Mucosa of rectum (tissue), 2 donors: ENCODE data around the gene PTPRK.

Source experiments
- H3K27ac ChIP-seq, 2 donors: one replicate each; pipeline ENCODE4 v1.7.0; 2013; ENCODE audit warnings: inconsistent platforms in 2 of 2, low read depth in 2 of 2, low read length in 2 of 2
- H3K27me3 ChIP-seq, 2 donors: one replicate each; pipeline ENCODE4 v1.7.0; 2013; ENCODE audit warnings: low read length in 2 of 2; ENCODE audit not compliant: control insufficient read depth in 2 of 2, insufficient read depth in 2 of 2
- H3K36me3 ChIP-seq, 2 donors: one replicate each; pipeline ENCODE4 v1.7.0; 2013; ENCODE audit warnings: low read length in 2 of 2; ENCODE audit not compliant: control insufficient read depth in 2 of 2, insufficient read depth in 2 of 2
- H3K4me1 ChIP-seq, 2 donors: one replicate each; pipeline ENCODE4 v1.7.0; 2013; ENCODE audit warnings: low read length in 2 of 2, mild to moderate bottlenecking in 1 of 2; ENCODE audit not compliant: control insufficient read depth in 2 of 2, insufficient read depth in 2 of 2
- H3K4me3 ChIP-seq, 2 donors: one replicate each; pipeline ENCODE4 v1.7.0; 2013; ENCODE audit warnings: low read length in 2 of 2
- H3K9ac ChIP-seq, 2 donors: one replicate each; pipeline ENCODE4 v1.7.0; 2013; ENCODE audit warnings: low read length in 2 of 2, low read depth in 1 of 2, mild to moderate bottlenecking in 1 of 2
- H3K9me3 ChIP-seq, 2 donors: one replicate each; pipeline ENCODE4 v1.7.0; 2013; ENCODE audit warnings: low read length in 2 of 2; ENCODE audit not compliant: control insufficient read depth in 2 of 2
- donor health status: healthy.
- donor health status: Normal muscosa, but diverticular disease.

Gene PTPRK

GRCh38 chr6:128520436-128521281, at the start of gene PTPRK:
Gene PTPRK (minus strand): TSS chr6:128520599. CDS start chr6:128520358, 241 bp downstream.
- peaks cover 6 to 23% of the 10 kb centered on the region in 2 donors for H3K4me1 ChIP-seq
- H3K36me3 ChIP-seq, result no peaks in the 10 kb centered on the region
- H3K27ac ChIP-seq, result peak within 1 kb of the TSS; percentile 95 to 96
- H3K4me3 ChIP-seq, result peak within 1 kb of the TSS; percentile 92 to 97
- H3K27me3 ChIP-seq, result no peaks in the 10 kb centered on the region
- no peaks in the 10 kb centered on the region for H3K9me3 ChIP-seq
- peak within 1 kb of the TSS; percentile 92 to 99 for H3K9ac ChIP-seq

GRCh38 chr6:128567029-128567428, 46.6 kb upstream of the PTPRK start:
- Histone ChIP-seq H3K9me3 (no peaks in the 10 kb centered on the region), H3K9ac (no peak overlapping the region), H3K27me3 (no peaks in the 10 kb centered on the region), H3K36me3 (no peaks in the 10 kb centered on the region), H3K27ac (no peak overlapping the region), H3K4me3 (no peak overlapping the region), H3K4me1 (peaks cover 0 to 3% of the 10 kb centered on the region in 2 donors)

- Histone ChIP-seq H3K9me3 (no peaks in the 10 kb centered on the region), H3K9ac (no peak overlapping the region), H3K36me3 (no peaks in the 10 kb centered on the region), H3K4me1 (no peaks in the 10 kb centered on the region), H3K27me3 (no peaks in the 10 kb centered on the region), H3K27ac (no peak overlapping the region), H3K4me3 (no peak overlapping the region)
These were observed 40.6 kb upstream of the PTPRK start for GRCh38 chr6:128560966-128561365.

GRCh38 chr6:128558924-128559323, 38.5 kb upstream of the PTPRK start:
- Histone ChIP-seq H3K36me3 (no peaks in the 10 kb centered on the region), H3K9me3 (no peaks in the 10 kb centered on the region), H3K27ac (no peak overlapping the region), H3K4me3 (no peak overlapping the region), H3K27me3 (no peaks in the 10 kb centered on the region), H3K4me1 (no peaks in the 10 kb centered on the region), H3K9ac (no peak overlapping the region)

GRCh38 chr6:128558021-128558420, 37.6 kb upstream of the PTPRK start:
- Histone ChIP-seq H3K27ac (no peak overlapping the region), H3K9ac (no peak overlapping the region), H3K4me3 (no peak overlapping the region), H3K36me3 (no peaks in the 10 kb centered on the region), H3K9me3 (no peaks in the 10 kb centered on the region), H3K4me1 (no peaks in the 10 kb centered on the region), H3K27me3 (no peaks in the 10 kb centered on the region)

- Histone ChIP-seq H3K27me3 (no peaks in the 10 kb centered on the region), H3K36me3 (no peaks in the 10 kb centered on the region), H3K9ac (no peak overlapping the region), H3K4me3 (no peak overlapping the region), H3K9me3 (no peaks in the 10 kb centered on the region), H3K27ac (no peak overlapping the region), H3K4me1 (no peaks in the 10 kb centered on the region)
These were observed 36.7 kb upstream of the PTPRK start for GRCh38 chr6:128557081-128557480.

- no peak overlapping the region for H3K27ac ChIP-seq
- no peaks in the 10 kb centered on the region for H3K27me3 ChIP-seq
- no peaks in the 10 kb centered on the region for H3K4me1 ChIP-seq
- no peaks in the 10 kb centered on the region for H3K36me3 ChIP-seq
- no peak overlapping the region for H3K4me3 ChIP-seq
- H3K9me3 ChIP-seq, result no peaks in the 10 kb centered on the region
- no peak overlapping the region for H3K9ac ChIP-seq
These were observed 33.9 kb upstream of the PTPRK start for GRCh38 chr6:128554302-128554701.

GRCh38 chr6:128541261-128541660, 20.9 kb upstream of the PTPRK start:
- Histone ChIP-seq H3K27ac (no peak overlapping the region), H3K36me3 (no peaks in the 10 kb centered on the region), H3K9ac (no peak overlapping the region), H3K27me3 (no peaks in the 10 kb centered on the region), H3K4me1 (no peaks in the 10 kb centered on the region), H3K4me3 (no peak overlapping the region), H3K9me3 (no peaks in the 10 kb centered on the region)

- no peak overlapping the region for H3K9ac ChIP-seq
- no peak overlapping the region for H3K4me3 ChIP-seq
- H3K27ac ChIP-seq, result no peak overlapping the region
- H3K4me1 ChIP-seq, result no peaks in the 10 kb centered on the region
- no peaks in the 10 kb centered on the region for H3K36me3 ChIP-seq
- H3K27me3 ChIP-seq, result no peaks in the 10 kb centered on the region
- no peaks in the 10 kb centered on the region for H3K9me3 ChIP-seq
These were observed 18.4 kb upstream of the PTPRK start for GRCh38 chr6:128538763-128539162.

GRCh38 chr6:128532827-128533226, 12.4 kb upstream of the PTPRK start:
- no peaks in the 10 kb centered on the region for H3K36me3 ChIP-seq
- no peak overlapping the region for H3K9ac ChIP-seq
- no peaks in the 10 kb centered on the region for H3K27me3 ChIP-seq
- no peaks in the 10 kb centered on the region for H3K4me1 ChIP-seq
- H3K27ac ChIP-seq, result no peak overlapping the region
- no peaks in the 10 kb centered on the region for H3K9me3 ChIP-seq
- no peak overlapping the region for H3K4me3 ChIP-seq
